NCI-H2081 treated with DMSO at 0.1 percent for 48 hours (cell line): ENCODE data around the gene FOXF2.

Experiments
- DNase-seq: peaks from one replicate; lab custom pipeline; 2025; lab: John Stamatoyannopoulos, UW

The FOXF2 gene

DNA sequence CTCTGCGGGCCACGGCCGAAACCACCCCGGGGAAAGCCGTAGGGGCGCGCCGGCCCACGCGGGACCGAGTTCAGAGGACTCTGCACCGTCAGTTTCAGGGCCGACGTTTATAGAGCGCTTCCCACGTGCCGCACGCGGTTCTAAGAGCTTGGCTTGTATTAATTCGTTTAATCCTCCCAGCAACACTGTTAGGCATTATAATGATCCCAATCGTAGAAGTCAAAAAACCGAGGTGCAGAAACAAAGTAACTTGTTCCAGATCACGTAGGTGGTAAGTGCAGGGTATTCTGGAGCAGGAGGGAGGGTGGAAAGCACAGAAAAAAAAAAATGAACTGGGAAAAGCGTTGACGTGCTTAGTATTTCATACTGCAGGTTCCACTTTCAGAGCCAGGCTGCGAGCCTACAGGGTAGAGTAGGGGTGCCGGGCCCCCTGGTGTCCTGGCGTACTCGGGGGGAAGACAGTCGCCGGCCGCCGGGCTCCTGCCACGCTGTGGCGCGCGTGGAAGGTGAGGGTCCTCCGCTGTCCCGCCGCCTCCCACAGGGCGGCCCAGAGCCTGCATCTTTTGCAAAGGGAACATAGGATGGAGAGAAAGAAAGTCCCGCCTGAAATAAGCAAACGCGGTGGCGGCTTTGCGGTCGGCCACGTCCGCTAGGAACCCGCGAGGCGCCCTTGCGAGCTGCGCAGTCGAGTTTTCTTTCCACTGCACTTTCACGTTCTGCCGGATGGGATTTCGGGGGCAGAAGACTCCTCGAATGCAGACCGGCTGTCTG, 10.2 kb upstream of the FOXF2 start:
- no peak for DNase-seq

DNA sequence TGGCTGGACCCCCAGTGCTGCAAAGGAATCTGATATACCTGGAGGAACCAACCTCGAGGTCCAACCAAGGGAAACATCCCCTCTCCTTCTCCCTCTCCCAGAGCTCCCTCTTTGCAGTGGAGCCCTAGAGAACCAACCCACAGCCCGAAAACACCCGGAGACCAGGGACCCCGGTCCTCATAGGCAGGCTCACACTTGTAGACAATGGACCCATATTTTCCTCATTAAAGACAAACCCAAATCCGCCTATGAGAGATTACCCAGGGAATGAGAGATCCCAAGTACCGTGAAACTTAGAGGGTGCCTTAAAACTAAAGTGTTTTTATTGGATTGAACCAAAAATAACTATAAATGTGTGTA, 9.6 kb upstream of the FOXF2 start:
- DNase-seq, result no peak

DNA sequence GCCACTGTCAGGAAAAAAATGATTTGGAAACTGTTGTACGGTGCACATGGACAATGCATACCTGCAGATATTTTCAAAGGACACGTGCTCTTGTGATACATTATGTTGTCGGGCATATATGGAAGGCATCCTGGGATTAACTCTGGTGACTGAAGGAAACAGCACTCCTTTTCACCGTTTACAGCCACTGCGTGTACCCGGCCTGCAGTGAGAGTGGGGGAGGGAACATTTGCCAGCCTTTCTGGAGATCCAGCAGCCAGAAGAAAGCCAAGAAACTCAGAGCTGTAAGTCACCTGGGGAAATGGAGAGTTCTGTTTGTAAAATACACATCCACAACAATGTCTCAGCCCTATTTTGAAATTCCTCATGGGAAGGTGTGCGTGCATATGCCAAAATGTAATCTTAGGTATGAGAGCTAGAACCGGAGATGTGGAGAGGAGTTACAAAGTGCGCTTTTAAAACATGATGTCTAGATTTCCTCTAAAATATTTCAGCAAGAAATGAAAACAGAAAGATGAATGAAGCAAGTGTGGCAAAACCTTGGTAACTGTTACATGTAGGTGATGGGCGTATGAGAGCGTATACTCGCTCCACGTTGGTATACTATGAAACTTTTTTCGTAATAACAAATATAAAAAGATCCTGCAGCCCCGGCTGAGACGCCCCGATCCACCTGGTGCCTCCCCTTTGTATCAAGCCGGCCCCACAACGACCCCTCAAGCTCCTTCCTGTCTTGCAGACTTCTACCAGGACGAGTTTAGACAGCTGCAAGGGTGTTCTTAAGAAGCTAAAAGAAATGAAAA, 8.6 kb upstream of the FOXF2 start:
- no peak for DNase-seq

DNA sequence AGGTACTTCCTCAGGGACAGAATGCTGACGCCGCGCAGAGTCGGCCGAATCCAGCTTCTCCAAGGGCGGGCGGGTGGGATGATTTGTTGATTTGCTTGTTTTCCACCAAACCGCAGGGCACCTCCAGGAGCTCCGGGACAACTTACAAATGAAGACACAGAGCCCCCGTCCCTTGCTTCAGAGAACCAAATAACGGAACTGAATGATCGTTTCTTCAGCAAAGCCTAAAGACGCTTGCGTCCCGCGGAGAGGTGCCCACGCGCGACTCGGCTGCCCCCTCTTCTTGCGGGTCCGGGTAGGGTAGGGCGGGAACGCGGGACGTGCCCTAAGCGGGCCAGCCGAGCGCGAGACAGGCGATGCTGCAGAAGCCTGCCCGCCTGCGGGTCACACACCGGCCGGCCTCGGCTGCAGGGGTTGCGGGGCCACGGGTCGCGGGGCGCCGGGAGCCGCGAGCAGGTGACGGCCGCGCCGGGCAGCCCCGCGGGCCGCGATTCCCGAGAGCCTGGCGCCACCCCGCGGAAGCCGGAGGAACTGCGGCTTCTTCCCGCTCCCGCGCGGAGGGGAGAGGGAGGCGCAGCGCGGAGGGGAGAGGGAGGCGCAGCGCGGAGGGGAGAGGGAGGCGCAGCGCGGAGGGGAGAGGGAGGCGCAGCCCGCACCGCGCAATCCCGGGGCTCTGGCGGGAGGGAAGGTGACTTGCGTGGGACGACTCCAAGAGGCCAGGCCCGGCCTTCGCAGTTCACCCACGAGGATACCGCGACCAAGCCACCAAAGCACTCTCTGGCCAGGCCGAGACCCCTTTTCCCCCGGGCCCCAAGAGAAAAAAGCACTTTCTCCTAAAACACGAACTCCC, 7.7 kb upstream of the FOXF2 start:
- no peak for DNase-seq

DNA sequence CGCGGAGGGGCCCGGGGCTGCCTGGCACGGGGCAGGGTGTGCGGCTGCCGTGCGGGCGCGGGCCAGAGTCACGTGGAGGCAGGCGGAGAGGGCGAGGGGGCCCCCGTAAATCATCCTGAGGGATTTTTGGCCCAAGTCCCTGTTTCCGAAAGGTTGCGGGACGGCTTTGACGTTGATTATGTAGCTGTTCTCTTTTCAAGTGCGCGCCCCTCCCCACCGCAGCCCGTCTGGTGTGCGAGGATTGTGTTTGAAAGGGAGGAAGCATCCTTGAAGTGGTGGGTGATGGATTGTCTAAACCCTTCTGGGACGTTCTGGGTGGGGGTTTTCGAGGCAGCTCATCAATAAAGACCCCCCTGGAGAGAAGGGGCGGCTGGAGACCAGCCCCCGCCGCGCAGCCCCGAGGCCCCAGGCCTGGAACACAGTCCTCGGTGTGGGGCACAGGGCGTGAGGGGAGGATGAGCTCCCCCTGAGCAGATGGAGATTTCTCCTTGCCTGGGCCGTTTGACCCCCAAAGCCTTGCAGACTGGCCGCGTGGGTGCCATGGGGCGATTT, 7.0 kb upstream of the FOXF2 start:
- no peak for DNase-seq

DNA sequence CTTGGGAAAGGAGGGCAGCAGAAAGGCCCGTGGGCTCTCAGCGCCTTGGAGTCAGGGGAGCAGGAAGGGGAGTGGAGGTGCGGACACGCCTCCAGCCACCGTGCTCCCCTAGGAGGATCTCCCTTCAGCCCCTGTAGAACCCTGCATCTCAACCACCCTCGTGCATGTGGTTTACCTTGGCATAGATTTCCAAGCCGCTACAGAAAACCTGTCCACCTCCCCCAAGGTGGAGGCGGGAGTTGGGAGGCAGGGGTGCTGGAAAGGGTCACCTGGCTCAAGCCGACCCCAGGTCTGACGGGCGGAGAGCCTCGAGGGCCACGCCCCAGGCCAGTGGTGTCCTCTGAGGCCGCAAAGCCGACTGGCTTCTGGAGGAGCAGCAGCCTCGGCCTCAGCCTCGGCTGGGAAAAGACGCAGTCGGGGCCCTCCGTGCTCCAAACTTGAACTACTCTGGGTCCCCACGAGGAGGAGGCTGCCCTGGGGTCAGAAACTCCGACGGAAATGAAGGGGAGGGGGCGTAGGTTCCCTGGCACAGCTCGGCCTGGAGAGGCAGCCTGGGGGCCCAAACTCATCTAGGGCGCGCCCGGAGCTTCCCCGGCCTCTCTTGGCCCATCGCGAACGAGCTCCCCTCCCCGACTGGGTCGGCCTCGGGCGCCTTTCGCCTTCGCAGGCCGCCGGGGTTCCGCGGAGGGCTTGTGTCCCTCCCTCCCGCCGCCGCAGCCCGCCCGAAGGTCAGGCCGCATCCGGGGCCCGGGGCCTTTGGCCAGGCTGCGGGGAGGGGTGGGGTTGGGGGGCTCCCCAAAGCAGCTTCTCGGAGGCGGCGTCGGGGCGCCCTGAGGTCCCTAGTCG, 6.3 kb upstream of the FOXF2 start:
- no peak for DNase-seq

DNA sequence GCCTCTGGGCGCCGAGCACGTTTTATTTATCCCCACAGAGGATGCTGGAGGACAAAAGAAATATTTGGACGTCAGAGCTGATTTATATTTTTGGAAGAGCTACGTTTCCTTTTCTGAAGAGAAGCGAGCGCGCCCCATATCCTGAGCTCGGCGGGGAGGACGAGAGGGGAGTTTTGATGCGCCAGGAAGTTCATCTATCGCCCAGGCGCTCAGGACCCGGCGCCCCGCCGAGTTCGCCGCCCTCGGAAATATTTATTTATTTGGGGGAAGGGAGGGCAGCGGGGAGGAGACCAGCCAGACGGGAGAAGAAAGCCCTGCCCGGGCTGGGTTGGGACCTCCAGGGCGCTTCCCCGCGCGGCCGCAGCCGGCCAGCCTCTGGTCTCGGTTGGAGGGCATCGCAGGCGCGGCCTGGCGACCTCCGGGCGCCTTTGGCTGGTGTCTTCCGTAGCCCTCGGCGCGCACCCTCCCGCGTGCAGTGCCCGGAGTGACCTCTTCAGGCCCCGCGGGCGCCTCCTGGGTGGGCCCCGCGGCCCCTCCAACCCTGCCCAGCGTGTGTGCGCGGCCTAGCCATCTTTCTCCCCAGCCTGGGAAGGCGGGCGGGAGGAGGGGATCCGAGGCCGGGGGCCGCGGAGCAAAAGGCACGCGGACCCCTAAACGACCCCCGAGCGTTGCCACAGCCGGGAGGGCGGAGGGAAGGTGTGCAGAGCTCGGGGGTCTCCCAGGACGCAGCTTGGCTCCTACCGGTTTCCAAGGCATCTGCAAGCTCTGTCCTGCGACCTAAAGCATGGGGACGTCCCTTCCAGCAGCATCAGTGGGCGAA, 5.4 kb upstream of the FOXF2 start:
- no peak for DNase-seq

DNA sequence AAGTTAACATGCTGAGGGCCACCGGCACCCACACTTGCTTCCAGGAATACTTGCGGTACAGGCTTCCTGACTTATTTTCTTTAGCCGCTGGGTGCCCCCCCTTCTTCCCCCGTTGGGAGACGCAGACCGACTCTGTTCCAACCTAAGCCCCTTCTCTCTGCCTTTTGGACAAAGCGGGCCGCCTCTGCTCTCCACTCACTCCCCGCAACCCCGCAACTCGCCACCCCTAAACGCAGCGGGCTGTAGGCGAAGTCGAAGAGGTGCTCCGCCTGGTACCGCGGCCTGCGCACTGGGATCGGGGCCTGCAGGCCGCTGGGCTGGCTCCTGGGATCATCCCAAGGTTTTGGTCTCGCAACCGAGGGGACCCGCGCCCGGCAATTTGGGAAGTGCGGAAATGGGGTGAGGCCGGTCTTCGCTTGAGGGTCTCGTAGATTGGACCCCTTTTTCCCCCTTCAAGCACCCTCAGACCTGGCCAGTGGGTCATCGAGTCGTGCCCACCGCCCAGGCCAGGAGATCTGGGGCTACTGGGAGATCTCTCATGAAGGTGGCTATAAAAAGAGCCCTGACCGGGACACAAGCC, 4.7 kb upstream of the FOXF2 start:
- no peak for DNase-seq

DNA sequence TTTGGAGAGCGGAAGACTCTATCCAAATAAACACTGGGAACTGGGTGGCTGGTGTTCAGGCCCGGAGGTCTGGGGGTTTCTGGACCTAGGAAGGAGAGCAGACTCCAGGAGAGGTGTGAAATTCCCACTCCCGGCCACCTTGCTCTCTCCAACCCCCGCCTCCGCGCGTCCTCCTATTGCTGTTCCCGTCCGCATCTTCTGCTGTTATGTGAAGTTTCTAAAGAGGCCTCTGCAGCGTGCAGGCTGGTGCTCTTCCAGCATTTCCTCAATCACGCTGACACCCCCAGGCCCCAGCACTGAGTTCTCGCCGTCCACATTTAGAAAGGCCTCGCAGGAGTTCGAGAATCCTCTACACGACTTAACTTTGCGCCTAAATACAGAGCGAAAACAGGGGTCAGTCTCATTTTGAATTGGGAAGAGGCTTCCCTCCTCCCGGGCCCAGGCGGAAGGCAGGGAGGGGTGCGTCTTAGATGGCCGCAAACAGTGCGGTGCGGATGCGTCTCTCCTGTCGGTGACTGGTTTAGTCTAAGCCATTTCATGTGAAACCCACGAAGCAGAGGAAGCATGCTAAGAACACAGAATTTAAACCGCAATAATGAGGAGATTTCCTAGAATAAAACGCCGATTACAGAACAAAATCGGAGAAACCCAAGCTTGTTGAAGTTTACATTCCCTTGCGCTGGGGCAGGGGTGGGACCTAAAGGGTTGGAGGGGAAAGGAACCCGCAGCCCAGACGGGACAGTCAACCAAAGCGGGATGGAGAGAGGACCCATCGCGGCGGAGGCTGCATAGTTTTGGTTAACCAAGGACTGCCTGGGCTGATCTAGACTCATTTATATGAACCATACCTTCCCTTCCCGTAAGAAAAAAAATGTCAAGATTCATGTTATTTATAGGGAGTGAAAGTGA, 4.0 kb upstream of the FOXF2 start:
- no peak for DNase-seq

DNA sequence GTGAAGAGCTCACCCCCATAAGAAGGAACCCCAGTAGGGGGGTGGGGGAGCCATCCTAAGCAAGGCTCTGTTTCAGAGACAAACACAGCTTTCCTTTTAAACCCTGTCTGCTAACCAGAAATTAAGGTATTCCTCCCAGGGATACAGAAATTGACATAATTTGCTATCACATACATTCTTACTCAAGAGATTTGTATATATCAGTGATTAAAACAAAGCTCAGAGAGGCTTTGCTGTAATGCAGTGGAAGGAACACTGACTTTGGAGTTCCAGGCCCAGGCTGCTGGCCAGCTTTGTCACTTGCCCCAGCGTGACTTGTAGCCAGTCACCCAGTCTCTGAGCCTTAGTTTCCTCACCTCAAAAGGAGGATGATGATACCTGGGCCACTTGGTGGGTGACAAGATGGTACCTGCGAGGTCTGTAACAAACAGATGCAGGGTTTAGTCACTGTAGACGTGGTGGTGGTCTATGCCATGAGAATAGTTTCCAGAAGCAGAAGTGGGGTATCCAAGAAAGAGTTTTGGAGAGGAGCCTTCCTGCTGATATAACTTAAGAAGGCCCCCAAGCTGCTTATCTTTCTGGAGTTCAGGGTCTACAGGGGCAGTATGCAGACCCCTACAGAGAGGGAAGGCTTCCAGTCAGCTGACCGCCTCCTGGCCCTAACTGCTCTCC, 3.2 kb upstream of the FOXF2 start:
- no peak for DNase-seq

DNA sequence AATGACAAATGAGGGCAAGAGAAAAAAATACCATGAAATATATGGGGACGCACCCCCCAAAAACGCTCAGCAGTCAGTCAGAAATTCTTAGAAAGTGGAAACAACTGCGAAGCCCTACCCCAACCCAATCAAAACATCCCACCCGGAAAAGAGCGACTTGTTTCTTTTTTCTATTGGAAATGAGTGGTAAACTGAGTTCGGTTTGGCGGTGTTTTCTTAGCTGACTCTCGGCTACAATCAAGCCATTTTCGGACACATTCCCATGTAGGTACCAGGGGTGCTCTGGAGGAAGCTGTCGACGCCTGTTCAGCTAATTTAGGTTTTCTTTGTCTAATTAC, 1.9 kb upstream of the FOXF2 start:
- no peak for DNase-seq

DNA sequence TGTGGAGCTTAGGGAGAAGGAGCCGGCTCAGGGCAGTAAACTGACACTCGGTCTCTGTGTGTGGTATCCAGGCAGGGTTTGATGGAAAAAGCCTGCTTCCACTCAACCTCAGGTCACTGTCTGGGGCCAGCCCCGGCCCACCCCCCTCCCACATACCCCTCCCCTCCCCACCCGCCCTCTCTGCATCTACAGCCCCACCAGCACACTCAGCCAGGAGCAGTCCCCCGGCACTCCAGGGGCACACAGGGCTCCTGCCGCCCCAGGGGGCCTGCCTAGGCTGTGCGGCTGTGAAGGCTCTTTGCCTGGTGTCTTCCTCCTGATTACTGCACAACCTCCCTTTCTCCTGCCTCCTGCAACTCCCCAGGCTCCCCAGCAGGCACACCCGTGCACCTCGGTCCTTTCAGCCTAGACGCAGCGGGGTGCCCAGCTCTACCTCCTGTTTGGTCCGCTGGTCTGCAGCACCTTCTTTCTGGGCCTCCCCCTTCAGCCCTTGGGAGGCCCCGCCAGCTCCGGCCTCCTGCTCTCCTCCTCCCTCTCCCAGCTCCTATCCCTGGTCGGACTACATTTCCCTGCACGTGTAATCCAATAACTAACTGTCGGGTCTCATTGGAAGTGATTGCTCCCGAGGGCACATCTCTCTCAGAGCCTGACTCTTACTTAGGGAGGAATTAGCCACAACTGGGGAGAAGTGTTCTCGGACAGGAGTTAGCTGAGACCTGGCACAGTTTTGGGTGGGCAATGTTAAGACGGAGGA, 1.3 kb upstream of the FOXF2 start:
- no peak for DNase-seq

DNA sequence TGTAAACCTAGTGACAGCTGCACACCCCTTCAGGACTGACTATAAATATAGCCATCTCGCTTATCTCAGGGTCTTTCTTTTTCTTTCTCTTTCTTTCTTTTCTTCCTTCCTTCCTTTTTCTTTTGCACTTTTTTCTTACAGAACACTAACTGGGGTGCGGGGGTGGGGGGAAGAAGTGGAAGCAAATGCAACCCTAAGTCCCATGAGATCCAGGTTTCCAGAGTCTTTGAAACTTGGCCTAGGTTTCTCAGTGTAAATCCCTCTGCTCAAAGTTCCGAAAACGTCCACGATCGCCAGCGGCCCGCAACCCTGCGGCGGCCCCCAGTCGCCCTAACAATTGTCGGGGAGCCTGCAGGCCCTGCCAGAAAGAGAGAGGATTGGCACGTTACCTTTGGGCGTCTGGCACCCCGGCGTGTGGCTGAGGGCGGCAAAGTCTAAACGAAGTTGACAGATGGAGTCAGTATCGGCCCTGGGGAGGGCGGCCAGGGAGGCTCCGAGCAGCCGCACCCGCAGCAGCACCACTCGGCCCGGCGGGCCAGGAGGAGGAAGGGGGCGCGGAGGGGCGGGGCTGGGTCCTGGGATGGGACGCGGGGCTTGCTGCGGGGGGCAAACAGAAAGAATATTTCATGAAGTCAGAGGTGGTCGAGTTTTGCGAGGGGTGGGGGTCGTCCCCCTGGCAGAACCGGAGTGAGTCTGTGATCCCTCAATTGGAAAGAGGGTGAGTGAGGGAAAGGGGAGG, 577 bp upstream of the FOXF2 start:
- no peak for DNase-seq

DNA sequence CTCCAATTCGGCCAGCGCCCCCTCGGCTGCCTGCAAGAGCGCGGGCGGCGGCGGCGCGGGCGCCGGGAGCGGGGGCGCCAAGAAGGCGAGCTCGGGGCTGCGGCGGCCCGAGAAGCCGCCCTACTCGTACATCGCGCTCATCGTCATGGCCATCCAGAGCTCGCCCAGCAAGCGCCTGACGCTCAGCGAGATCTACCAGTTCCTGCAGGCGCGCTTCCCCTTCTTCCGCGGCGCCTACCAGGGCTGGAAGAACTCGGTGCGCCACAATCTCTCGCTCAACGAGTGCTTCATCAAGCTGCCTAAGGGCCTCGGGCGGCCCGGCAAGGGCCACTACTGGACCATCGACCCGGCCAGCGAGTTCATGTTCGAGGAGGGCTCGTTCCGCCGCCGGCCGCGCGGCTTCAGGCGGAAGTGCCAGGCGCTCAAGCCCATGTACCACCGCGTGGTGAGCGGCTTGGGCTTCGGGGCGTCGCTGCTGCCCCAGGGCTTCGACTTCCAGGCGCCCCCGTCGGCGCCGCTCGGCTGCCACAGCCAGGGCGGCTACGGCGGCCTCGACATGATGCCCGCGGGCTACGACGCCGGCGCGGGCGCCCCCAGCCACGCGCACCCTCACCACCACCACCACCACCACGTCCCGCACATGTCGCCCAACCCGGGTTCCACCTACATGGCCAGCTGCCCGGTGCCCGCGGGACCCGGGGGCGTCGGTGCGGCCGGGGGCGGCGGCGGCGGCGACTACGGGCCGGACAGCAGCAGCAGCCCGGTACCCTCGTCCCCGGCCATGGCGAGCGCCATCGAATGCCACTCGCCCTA, 963 bp downstream of the FOXF2 start:
- DNase-seq, result no peak

DNA sequence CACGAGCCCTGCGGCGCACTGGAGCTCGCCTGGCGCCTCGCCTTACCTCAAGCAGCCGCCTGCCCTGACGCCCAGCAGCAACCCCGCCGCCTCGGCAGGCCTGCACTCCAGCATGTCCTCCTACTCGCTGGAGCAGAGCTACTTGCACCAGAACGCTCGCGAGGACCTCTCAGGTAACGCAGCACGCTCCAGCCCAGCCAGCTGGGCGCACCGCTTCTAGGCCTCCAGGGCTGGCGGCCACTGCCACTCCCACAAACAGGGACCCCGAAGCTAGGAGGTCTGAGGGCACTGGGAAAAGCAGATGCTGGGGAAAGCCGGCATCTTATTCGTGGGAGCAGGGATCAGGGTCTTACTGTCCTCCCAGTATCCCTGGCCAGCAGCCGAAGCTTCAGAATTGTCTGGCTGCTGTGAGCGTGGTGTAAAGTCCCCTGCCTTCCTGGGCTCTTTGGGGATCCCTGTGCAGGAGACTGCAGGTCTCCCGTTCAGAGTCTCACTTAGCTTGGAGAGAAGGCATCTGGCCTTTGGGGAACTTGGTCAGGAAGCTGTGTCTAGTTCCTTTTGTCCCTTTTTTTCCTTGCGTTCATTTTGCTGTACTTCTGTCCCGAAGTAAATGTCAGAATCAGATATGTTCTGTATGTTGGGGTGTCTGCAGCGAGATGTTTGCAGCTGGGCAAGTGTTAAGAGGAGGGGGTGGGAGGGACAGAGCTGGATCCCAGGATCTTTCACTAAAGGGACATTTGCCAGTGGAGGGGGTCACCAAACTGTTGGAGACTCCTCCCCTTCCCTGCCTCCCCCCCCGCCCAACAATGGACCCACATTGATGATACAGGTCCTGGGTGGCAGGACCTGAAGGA, 1.8 kb downstream of the FOXF2 start:
- DNase-seq, result no peak
